ENCODE measurements around the gene VAMP3.
A peak's percentile ranks its signal among the peaks of the same experiment; 100 is the strongest.

The VAMP3 gene

GRCh38 chr1:7760245-7760644, 10.9 kb upstream of the VAMP3 start:
- Histone ChIP-seq H3K27ac (ENCODE audit: low read depth, low read length) (no peak overlapping the region), H3K9ac (ENCODE audit: low read length in 5 of 5) (peak overlapping the region in 1 of 5 donors; percentile 2), H3K36me3 (ENCODE audit: control insufficient read depth in 5 of 5, insufficient read depth in 5 of 5, low read length in 5 of 5) (no peaks in the 10 kb centered on the region), H3K27me3 (ENCODE audit: control insufficient read depth in 5 of 5, insufficient read depth in 4 of 5, low read length in 5 of 5) (no peaks in the 10 kb centered on the region), H3K4me3 (ENCODE audit: low read depth in 1 of 5, low read length in 5 of 5) (no peak overlapping the region), H3K9me3 (ENCODE audit: control insufficient read depth in 5 of 5, low read length in 5 of 5) (no peaks in the 10 kb centered on the region), H3K4me1 (ENCODE audit: control insufficient read depth in 5 of 5, insufficient read depth in 5 of 5, low read length in 5 of 5) (peaks cover 0 to 9% (median 0%) of the 10 kb centered on the region in 5 donors)

DNA sequence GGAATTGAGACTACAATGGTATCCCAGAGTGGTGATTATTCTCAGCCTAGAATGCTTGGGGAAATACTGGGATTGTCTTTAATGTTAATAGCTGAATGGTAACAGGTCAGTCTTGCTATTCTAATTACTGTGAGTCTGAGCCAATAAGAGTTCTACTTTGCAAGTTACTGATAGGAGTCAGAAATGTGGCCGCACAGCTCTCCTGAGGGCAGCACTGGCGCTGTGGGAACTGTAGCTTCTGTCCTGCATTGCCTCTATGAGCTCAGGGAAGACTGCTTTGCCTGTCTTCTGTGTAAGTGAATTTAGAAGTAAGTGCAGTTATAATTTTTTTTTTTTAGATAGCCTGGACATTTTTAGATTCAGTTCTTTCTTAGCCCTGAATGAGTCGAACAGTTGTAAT, 10.0 kb upstream of the VAMP3 start:
- Histone ChIP-seq H3K27ac (ENCODE audit: low read depth, low read length) (no peak overlapping the region), H3K27me3 (ENCODE audit: control insufficient read depth in 5 of 5, insufficient read depth in 4 of 5, low read length in 5 of 5) (no peaks in the 10 kb centered on the region), H3K9ac (ENCODE audit: low read length in 5 of 5) (no peak overlapping the region), H3K9me3 (ENCODE audit: control insufficient read depth in 5 of 5, low read length in 5 of 5) (no peaks in the 10 kb centered on the region), H3K4me3 (ENCODE audit: low read depth in 1 of 5, low read length in 5 of 5) (no peak overlapping the region), H3K4me1 (ENCODE audit: control insufficient read depth in 5 of 5, insufficient read depth in 5 of 5, low read length in 5 of 5) (peaks cover 0 to 9% (median 0%) of the 10 kb centered on the region in 5 donors), H3K36me3 (ENCODE audit: control insufficient read depth in 5 of 5, insufficient read depth in 5 of 5, low read length in 5 of 5) (no peaks in the 10 kb centered on the region)

GRCh38 chr1:7767176-7767575, 3.9 kb upstream of the VAMP3 start:
- Histone ChIP-seq H3K4me1 (ENCODE audit: control insufficient read depth in 5 of 5, insufficient read depth in 5 of 5, low read length in 5 of 5) (peaks cover 3 to 13% (median 12%) of the 10 kb centered on the region in 5 donors), H3K36me3 (ENCODE audit: control insufficient read depth in 5 of 5, insufficient read depth in 5 of 5, low read length in 5 of 5) (no peaks in the 10 kb centered on the region), H3K4me3 (ENCODE audit: low read depth in 1 of 5, low read length in 5 of 5) (no peak overlapping the region), H3K27ac (ENCODE audit: low read depth, low read length) (no peak overlapping the region), H3K9ac (ENCODE audit: low read length in 5 of 5) (no peak overlapping the region), H3K27me3 (ENCODE audit: control insufficient read depth in 5 of 5, insufficient read depth in 4 of 5, low read length in 5 of 5) (no peaks in the 10 kb centered on the region), H3K9me3 (ENCODE audit: control insufficient read depth in 5 of 5, low read length in 5 of 5) (no peaks in the 10 kb centered on the region)

GRCh38 chr1:7768583-7768982, 2.5 kb upstream of the VAMP3 start:
- Histone ChIP-seq H3K9me3 (ENCODE audit: control insufficient read depth in 5 of 5, low read length in 5 of 5) (no peaks in the 10 kb centered on the region), H3K36me3 (ENCODE audit: control insufficient read depth in 5 of 5, insufficient read depth in 5 of 5, low read length in 5 of 5) (peaks cover 0 to 6% (median 5%) of the 10 kb centered on the region in 5 donors)

DNA sequence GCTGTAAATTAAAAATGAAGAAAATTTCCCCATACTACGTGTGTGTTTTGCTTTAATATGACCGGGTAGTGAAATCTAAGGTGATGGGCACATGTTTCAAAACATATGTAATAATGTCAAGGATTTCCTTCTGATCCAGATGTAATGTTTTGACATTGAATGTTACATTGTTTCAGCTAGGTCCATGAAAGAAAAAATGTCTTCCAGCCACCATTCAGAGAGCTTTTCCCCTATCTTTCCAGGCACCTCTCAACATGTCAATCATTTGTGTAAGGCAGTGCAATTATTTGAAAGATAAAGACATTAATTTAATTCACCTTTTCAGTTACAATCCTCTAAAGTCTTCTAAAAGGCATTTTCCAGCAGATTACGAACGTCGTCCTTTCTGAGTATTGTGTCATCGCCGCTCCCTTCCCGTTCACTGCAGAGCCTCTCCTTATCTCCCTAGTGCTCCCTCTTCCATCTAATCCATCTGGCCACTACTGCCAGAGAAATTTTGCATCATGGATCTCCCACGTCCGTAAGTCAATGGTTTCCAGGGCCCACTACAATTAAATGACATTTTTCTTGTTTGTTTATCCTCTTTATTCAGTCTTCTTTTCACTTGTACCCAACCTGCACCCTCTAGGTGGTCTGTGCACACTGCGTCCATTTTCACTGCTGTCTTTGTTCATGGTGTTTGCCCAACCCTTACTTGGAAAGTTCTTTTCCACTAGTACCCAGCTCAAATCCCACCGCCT, 1.3 kb upstream of the VAMP3 start:
- no peak overlapping the region for H3K27ac ChIP-seq (ENCODE audit: low read depth, low read length)
- H3K4me3 ChIP-seq (ENCODE audit: low read depth in 1 of 5, low read length in 5 of 5), result no peak overlapping the region
- H3K27me3 ChIP-seq (ENCODE audit: control insufficient read depth in 5 of 5, insufficient read depth in 4 of 5, low read length in 5 of 5), result no peaks in the 10 kb centered on the region
- H3K36me3 ChIP-seq (ENCODE audit: control insufficient read depth in 5 of 5, insufficient read depth in 5 of 5, low read length in 5 of 5), result peaks cover 5 to 17% (median 13%) of the 10 kb centered on the region in 5 donors
- peaks cover 5 to 23% (median 21%) of the 10 kb centered on the region in 5 donors for H3K4me1 ChIP-seq (ENCODE audit: control insufficient read depth in 5 of 5, insufficient read depth in 5 of 5, low read length in 5 of 5)
- H3K9ac ChIP-seq (ENCODE audit: low read length in 5 of 5), result no peak overlapping the region
- no peaks in the 10 kb centered on the region for H3K9me3 ChIP-seq (ENCODE audit: control insufficient read depth in 5 of 5, low read length in 5 of 5)

More at GRCh38 chr1:7768583-7768982, 2.5 kb upstream of the VAMP3 start:
- Histone ChIP-seq H3K27ac (ENCODE audit: low read depth, low read length) (no peak overlapping the region), H3K4me1 (ENCODE audit: control insufficient read depth in 5 of 5, insufficient read depth in 5 of 5, low read length in 5 of 5) (peaks cover 5 to 23% (median 20%) of the 10 kb centered on the region in 5 donors), H3K9ac (ENCODE audit: low read length in 5 of 5) (no peak overlapping the region), H3K27me3 (ENCODE audit: control insufficient read depth in 5 of 5, insufficient read depth in 4 of 5, low read length in 5 of 5) (no peaks in the 10 kb centered on the region), H3K4me3 (ENCODE audit: low read depth in 1 of 5, low read length in 5 of 5) (no peak overlapping the region)

DNA sequence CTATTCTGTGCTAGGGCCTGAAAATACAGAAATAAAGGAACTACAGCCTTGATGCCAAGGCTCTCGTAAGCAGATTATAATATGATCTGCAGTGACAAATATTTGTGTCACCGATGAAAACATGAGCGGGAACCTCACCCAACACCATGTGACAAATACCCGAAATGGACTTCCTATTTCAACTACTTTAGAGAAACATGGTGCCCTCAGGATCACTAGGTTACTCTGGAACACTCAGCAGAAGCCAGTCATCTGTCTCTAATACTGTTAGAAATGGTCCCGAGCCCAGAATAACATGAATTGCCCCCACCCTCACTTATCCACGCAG, 463 bp upstream of the VAMP3 start:
- H3K36me3 ChIP-seq (ENCODE audit: control insufficient read depth in 5 of 5, insufficient read depth in 5 of 5, low read length in 5 of 5), result peaks cover 5 to 19% (median 14%) of the 10 kb centered on the region in 5 donors
- H3K4me3 ChIP-seq (ENCODE audit: low read depth in 1 of 5, low read length in 5 of 5), result peak overlapping the region; percentile 69 to 95 (median 93)
- H3K4me1 ChIP-seq (ENCODE audit: control insufficient read depth in 5 of 5, insufficient read depth in 5 of 5, low read length in 5 of 5), result peaks cover 5 to 23% (median 21%) of the 10 kb centered on the region in 5 donors
- peak overlapping the region; percentile 79 for H3K27ac ChIP-seq (ENCODE audit: low read depth, low read length)
- no peaks in the 10 kb centered on the region for H3K27me3 ChIP-seq (ENCODE audit: control insufficient read depth in 5 of 5, insufficient read depth in 4 of 5, low read length in 5 of 5)
- H3K9ac ChIP-seq (ENCODE audit: low read length in 5 of 5), result peak overlapping the region in 4 of 5 donors; percentile 19 to 84 (median 69)
- no peaks in the 10 kb centered on the region for H3K9me3 ChIP-seq (ENCODE audit: control insufficient read depth in 5 of 5, low read length in 5 of 5)

GRCh38 chr1:7771823-7772299, 765 bp downstream of the VAMP3 start:
- Histone ChIP-seq H3K27me3 (ENCODE audit: control insufficient read depth in 5 of 5, insufficient read depth in 4 of 5, low read length in 5 of 5) (no peaks in the 10 kb centered on the region), H3K27ac (ENCODE audit: low read depth, low read length) (peak overlapping the region; percentile 79), H3K4me1 (ENCODE audit: control insufficient read depth in 5 of 5, insufficient read depth in 5 of 5, low read length in 5 of 5) (peaks cover 5 to 23% (median 21%) of the 10 kb centered on the region in 5 donors), H3K9ac (ENCODE audit: low read length in 5 of 5) (peak overlapping the region; percentile 79 to 97 (median 89)), H3K9me3 (ENCODE audit: control insufficient read depth in 5 of 5, low read length in 5 of 5) (no peaks in the 10 kb centered on the region), H3K36me3 (ENCODE audit: control insufficient read depth in 5 of 5, insufficient read depth in 5 of 5, low read length in 5 of 5) (peaks cover 5 to 25% (median 19%) of the 10 kb centered on the region in 5 donors), H3K4me3 (ENCODE audit: low read depth in 1 of 5, low read length in 5 of 5) (peak overlapping the region; percentile 78 to 98 (median 94))

GRCh38 chr1:7777591-7777990, 6.5 kb downstream of the VAMP3 start:
- Histone ChIP-seq H3K9ac (ENCODE audit: low read length in 5 of 5) (no peak overlapping the region), H3K4me1 (ENCODE audit: control insufficient read depth in 5 of 5, insufficient read depth in 5 of 5, low read length in 5 of 5) (peaks cover 0 to 16% (median 12%) of the 10 kb centered on the region in 5 donors), H3K4me3 (ENCODE audit: low read depth in 1 of 5, low read length in 5 of 5) (no peak overlapping the region), H3K27ac (ENCODE audit: low read depth, low read length) (no peak overlapping the region), H3K36me3 (ENCODE audit: control insufficient read depth in 5 of 5, insufficient read depth in 5 of 5, low read length in 5 of 5) (peaks cover 41 to 70% (median 53%) of the 10 kb centered on the region in 5 donors), H3K27me3 (ENCODE audit: control insufficient read depth in 5 of 5, insufficient read depth in 4 of 5, low read length in 5 of 5) (no peaks in the 10 kb centered on the region), H3K9me3 (ENCODE audit: control insufficient read depth in 5 of 5, low read length in 5 of 5) (no peaks in the 10 kb centered on the region)

- Histone ChIP-seq H3K4me1 (ENCODE audit: control insufficient read depth in 5 of 5, insufficient read depth in 5 of 5, low read length in 5 of 5) (peaks cover 0 to 17% (median 16%) of the 10 kb centered on the region in 5 donors), H3K36me3 (ENCODE audit: control insufficient read depth in 5 of 5, insufficient read depth in 5 of 5, low read length in 5 of 5) (peaks cover 40 to 65% (median 53%) of the 10 kb centered on the region in 5 donors), H3K9ac (ENCODE audit: low read length in 5 of 5) (no peak overlapping the region), H3K27ac (ENCODE audit: low read depth, low read length) (no peak overlapping the region), H3K9me3 (ENCODE audit: control insufficient read depth in 5 of 5, low read length in 5 of 5) (no peaks in the 10 kb centered on the region), H3K4me3 (ENCODE audit: low read depth in 1 of 5, low read length in 5 of 5) (no peak overlapping the region), H3K27me3 (ENCODE audit: control insufficient read depth in 5 of 5, insufficient read depth in 4 of 5, low read length in 5 of 5) (no peaks in the 10 kb centered on the region)
Observed at GRCh38 chr1:7778133-7778628, 7.1 kb downstream of the VAMP3 start.

DNA sequence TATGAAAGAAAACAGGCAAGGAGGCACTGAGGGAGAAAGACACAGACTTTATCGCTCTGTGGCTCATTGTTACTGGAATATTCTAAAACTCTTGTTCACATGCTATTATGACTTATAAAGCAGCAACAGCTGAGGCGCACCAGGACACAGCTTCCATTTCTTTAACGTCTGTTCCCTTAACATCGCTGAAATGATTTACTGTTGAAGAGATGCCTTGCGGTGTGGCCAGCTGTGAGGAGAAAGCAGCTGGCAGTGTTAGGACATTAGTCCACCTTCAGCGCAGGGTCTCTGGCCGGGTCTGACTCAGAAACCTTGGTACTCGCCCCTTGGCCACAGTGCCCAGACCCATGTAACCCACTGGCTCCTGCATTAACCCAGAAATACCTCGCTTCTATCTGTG, 9.9 kb downstream of the VAMP3 start:
- H3K27me3 ChIP-seq (ENCODE audit: control insufficient read depth in 5 of 5, insufficient read depth in 4 of 5, low read length in 5 of 5), result no peaks in the 10 kb centered on the region
- H3K9ac ChIP-seq (ENCODE audit: low read length in 5 of 5), result no peak overlapping the region
- H3K9me3 ChIP-seq (ENCODE audit: control insufficient read depth in 5 of 5, low read length in 5 of 5), result no peaks in the 10 kb centered on the region
- H3K36me3 ChIP-seq (ENCODE audit: control insufficient read depth in 5 of 5, insufficient read depth in 5 of 5, low read length in 5 of 5), result peaks cover 22 to 55% (median 46%) of the 10 kb centered on the region in 5 donors
- H3K4me3 ChIP-seq (ENCODE audit: low read depth in 1 of 5, low read length in 5 of 5), result no peak overlapping the region
- peak overlapping the region; percentile 67 for H3K27ac ChIP-seq (ENCODE audit: low read depth, low read length)
- H3K4me1 ChIP-seq (ENCODE audit: control insufficient read depth in 5 of 5, insufficient read depth in 5 of 5, low read length in 5 of 5), result peaks cover 3 to 33% (median 28%) of the 10 kb centered on the region in 5 donors

All from subcutaneous abdominal adipose tissue (tissue), 5 donors.